Adipocyte (in vitro differentiated cells): ENCODE data around the gene RAB37.

Experiments used
- DNase-seq: peaks from one replicate; pipeline ENCODE4 v3.0.0-alpha.2; 2015; ENCODE audit warnings: low read depth
- H3K27me3 ChIP-seq: replicated peaks from 2 replicates; pipeline ENCODE4 v1.7.0; 2013; ENCODE audit warnings: mild to moderate bottlenecking, low read length, moderate library complexity; ENCODE audit not compliant: control insufficient read depth, insufficient read depth
- H3K36me3 ChIP-seq: 2 replicates; pipeline ENCODE4 v1.7.0; 2013; ENCODE audit warnings: low read length, mild to moderate bottlenecking, moderate library complexity; ENCODE audit not compliant: control insufficient read depth, insufficient read depth, severe bottlenecking
- H3K4me1 ChIP-seq: 2 replicates; pipeline ENCODE4 v1.7.0; 2013; ENCODE audit warnings: mild to moderate bottlenecking, low read length, moderate library complexity; ENCODE audit not compliant: control insufficient read depth, insufficient read depth
- H3K4me3 ChIP-seq: 2 replicates; pipeline ENCODE4 v1.7.0; 2013; ENCODE audit warnings: mild to moderate bottlenecking, low read length, moderate library complexity
- H3K9ac ChIP-seq: 2 replicates; pipeline ENCODE4 v1.7.0; 2013; ENCODE audit warnings: mild to moderate bottlenecking, low read length, moderate library complexity
- H3K9me3 ChIP-seq: 2 replicates; pipeline ENCODE4 v1.7.0; 2013; ENCODE audit warnings: mild to moderate bottlenecking, low read length, moderate library complexity; ENCODE audit not compliant: control insufficient read depth

Gene RAB37

DNA sequence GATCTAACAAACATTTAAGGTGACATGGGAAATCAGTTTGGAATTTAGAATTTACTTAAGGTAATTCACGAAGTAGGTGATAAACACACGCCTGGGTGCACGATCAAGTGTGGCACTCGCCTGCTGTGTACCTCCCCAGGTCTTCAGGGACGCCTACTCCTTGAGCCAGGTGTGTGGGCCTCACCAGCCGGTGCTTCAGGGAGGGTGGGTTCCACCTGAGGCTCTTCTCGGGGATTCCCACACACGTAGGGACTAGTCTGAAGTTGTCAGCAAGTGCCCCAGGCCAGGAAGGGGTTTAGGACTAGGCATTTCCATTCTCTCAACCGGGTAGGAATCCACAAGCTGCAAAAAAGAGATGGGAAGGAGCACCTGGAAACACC lies 48.9 kb downstream of the RAB37 start:
- Histone ChIP-seq H3K27me3 (no peaks in the 10 kb centered on the region), H3K9ac (no peak overlapping the region), H3K4me3 (no peak overlapping the region), H3K9me3 (no peaks in the 10 kb centered on the region), H3K4me1 (no peaks in the 10 kb centered on the region), H3K36me3 (peaks cover 60% of the 10 kb centered on the region)
- no peak for DNase-seq

DNA sequence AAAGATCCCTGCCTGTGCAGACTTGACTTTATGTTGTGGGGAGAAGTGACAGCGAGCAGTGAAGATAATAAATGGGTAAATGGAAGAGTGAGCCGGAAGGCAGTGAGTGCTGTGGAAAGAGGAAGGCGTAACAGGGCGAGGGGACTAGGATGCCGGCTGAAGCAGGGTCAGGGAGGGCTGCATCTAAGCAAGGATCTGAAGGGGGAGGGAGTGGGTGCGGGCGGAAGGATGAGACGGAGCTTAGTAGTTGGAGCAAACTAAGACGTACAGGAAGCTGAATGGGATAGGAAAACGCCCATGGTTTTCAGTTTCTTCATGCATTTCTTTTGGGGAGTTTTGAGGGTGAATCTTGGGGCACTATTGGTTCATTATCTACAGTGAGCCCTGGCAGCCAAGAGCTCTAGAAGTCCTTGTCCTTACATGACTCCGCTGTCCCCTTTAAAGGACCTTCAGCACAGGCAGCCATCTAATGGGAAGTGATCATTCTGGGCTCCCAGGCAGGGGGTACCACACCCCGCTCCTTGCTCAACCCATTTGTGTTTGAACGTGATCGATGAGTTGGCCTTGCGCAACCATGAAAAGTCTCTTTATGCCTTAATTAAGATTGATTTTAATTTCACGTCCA lies 49.5 kb downstream of the RAB37 start:
- Histone ChIP-seq H3K36me3 (peaks cover 59% of the 10 kb centered on the region), H3K9me3 (no peaks in the 10 kb centered on the region), H3K27me3 (no peaks in the 10 kb centered on the region), H3K4me3 (no peak overlapping the region), H3K4me1 (no peaks in the 10 kb centered on the region), H3K9ac (no peak overlapping the region)
- DNase-seq, result no peak

DNA sequence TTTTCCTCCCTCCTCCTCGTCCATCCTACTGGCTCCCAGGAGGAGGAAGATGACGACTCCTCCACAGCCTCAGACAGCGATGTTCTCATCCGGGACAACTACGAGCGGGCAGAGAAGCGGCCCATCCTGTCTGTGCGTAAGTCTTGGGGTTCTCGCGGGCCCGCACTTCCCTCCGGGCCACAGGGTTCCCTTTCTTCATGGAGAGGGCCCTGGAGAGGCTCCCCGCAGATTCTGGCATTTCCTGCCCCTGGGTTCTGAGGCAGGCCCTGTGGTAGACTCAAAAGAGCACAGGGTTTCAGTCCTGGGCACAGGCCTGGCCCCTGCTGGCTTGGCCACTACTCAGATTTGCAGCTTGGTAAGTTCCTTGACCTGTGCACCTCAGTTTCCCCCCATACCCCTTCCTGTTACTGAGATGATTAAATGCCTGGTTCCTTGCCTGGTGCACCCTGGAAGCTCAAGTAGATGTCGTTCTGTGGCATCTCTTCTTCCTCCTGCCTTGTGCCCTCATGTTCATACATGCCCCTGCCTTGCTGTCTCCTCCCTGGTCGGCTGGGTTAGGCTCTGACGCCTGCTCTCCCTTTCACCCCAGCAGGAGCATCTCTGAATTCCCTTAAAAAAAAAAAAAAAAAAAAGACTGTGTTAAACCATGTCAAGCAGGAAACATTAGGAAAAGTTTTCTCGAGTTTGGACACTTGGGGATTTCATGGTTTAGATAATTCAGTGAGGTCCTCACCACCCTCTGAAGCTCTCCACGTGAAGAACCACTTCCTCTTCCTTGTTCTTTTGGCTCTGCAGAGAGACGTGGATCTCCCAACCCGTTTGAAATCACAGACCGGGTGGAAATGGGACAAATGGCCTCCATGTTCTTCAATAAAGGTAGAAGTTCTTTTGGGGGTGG lies 53.4 kb downstream of the RAB37 start:
- Histone ChIP-seq H3K9me3 (no peaks in the 10 kb centered on the region), H3K36me3 (peaks cover 75% of the 10 kb centered on the region), H3K4me3 (no peak overlapping the region), H3K4me1 (no peaks in the 10 kb centered on the region), H3K27me3 (no peaks in the 10 kb centered on the region), H3K9ac (no peak overlapping the region)
- no peak for DNase-seq

DNA sequence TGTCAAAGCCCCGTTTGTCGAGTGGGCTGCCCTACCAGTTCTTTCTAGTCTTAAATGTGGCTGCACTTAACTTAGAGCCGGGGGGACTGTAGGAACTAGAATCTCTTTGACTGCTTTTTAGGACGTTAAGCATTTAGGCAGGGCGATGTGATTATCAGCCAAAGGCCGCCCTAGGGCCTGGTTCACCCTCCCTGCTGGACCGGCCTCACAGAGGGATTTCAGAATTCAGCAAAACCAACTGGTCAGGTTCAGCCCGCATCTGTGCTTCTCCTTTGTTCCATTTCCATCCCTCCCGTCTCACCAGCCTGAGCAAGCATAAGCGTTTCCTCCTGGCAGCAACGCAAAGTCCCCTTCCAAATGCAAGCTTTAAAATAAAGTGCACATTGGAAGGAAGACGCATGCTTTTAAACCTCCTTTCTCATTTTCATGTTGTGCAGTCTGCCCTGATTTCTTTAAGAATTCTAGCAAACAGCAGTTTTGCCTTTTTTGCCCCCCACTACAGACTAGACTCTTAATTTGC lies 55.6 kb downstream of the RAB37 start:
- Histone ChIP-seq H3K4me3 (no peak overlapping the region), H3K4me1 (no peaks in the 10 kb centered on the region)

DNA sequence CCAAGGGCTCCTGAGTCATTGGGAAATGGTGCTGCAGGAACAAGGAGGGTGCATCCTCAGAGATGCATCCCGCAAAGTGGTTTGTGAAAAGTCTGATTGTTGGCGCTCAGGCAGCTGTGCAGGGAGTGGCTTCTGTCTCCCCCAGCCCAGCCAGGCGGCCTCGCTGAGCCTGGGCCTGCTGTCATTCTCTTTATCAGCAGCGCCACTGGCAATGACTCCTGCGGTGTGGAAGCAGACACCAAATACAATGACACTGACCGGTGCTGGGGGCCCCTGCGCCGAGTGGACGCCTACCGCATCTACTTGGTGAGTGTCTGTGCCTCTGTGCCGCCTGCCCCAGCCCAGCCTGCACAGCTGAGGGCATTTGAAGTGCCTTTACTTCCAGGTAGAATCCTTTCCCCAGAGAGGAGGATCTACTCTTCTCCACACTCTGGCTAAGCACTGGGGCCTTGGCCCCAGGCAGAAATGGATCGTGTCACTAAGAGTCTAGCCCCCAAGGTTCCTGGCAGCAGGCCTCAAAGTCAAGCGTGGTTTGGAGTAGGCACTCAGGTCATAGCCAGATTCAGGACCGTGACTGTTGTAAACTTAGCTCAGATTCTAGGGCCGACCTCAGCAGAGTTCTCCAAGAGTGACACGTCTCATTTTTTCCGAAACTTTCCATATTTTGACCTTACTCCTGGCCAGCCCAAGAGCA lies 58.4 kb downstream of the RAB37 start:
- no peaks in the 10 kb centered on the region for H3K4me1 ChIP-seq
- no peak overlapping the region for H3K4me3 ChIP-seq
- no peaks in the 10 kb centered on the region for H3K27me3 ChIP-seq
- no peak for DNase-seq
- H3K9me3 ChIP-seq, result no peaks in the 10 kb centered on the region
- H3K36me3 ChIP-seq, result peaks cover 89% of the 10 kb centered on the region
- H3K9ac ChIP-seq, result no peak overlapping the region

More for the DNA sequence above, 55.6 kb downstream of the RAB37 start:
- no peaks in the 10 kb centered on the region for H3K27me3 ChIP-seq
- no peaks in the 10 kb centered on the region for H3K9me3 ChIP-seq
- no peak overlapping the region for H3K9ac ChIP-seq
- DNase-seq, result no peak
- H3K36me3 ChIP-seq, result peaks cover 81% of the 10 kb centered on the region

DNA sequence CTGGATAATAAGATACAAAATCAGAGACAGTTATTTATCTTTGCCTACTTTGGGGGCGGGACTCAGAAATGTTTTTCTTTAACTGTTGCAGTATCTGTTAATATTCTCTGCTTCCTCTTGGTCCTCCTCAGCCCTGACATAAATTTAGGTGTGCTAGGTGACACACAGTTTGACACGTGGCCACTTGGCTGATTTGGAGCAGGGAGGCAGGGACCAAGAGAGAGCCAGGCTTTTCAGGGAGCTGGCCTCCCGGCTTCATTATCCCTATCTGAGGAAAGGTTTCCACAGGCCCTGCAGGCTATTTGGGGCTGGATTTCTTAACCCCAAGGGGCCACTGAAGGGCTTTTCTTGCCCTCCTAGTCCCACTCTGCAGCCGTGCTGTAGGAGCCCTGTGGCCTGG lies 59.2 kb downstream of the RAB37 start:
- H3K36me3 ChIP-seq, result peaks cover 89% of the 10 kb centered on the region
- DNase-seq, result no peak

DNA sequence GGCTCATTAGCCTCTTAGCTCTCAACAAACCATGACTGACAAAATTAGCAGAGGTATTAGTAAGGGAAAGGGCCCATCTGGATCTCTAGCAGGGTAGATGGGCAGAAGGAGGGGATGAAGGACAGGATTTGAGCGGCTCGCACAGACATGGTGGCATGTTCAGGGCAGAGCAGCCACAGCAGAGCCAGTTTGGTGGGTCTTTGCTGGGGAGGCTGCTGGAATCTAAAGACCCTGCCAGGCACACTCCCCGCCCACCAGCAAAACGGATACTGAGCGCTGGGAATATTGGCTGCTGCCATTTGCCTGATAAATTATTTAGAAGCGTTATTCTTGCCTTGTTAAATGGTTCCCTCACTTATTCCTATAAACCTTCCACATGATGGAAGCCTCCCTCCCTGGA lies 59.8 kb downstream of the RAB37 start:
- no peak for DNase-seq
- Histone ChIP-seq H3K4me3 (no peak overlapping the region), H3K9me3 (no peaks in the 10 kb centered on the region), H3K36me3 (peaks cover 90% of the 10 kb centered on the region), H3K9ac (no peak overlapping the region), H3K27me3 (no peaks in the 10 kb centered on the region), H3K4me1 (no peaks in the 10 kb centered on the region)

More for the DNA sequence above, 59.2 kb downstream of the RAB37 start:
- no peaks in the 10 kb centered on the region for H3K4me1 ChIP-seq
- H3K27me3 ChIP-seq, result no peaks in the 10 kb centered on the region
- no peaks in the 10 kb centered on the region for H3K9me3 ChIP-seq
- no peak overlapping the region for H3K4me3 ChIP-seq
- H3K9ac ChIP-seq, result no peak overlapping the region
